Transverse colon (tissue), 4 donors: ENCODE results near the gene OSCP1. TPM values are rescaled to one million over a fixed set of nuclear protein-coding genes. Genes with fewer than 3 reads are reported as not detected.
A peak's percentile ranks its signal among the peaks of the same experiment; 100 is the strongest.

Experiments used
- DNase-seq: peaks from one replicate; pipeline ENCODE4 v3.0.0-alpha.2; 2019
- H3K27ac ChIP-seq, 4 donors: fragments of 200-600 bp; sonication (generic); 2 replicates each; pipeline ENCODE4 v1.5.1; 2016 to 2018; ENCODE audit warnings: inconsistent platforms in 4 of 4
- H3K27me3 ChIP-seq: fragments of 200-600 bp; sonication (generic); 2 replicates; pipeline ENCODE4 v1.5.1; 2017; ENCODE audit warnings: inconsistent platforms
- H3K36me3 ChIP-seq, 4 donors: fragments of 200-600 bp; sonication (generic); 2 replicates each; pipeline ENCODE4 v1.5.1; 2017 to 2019; ENCODE audit warnings: inconsistent platforms in 4 of 4
- H3K4me1 ChIP-seq, 4 donors: fragments of 200-600 bp; sonication (generic); 2 replicates each; pipeline ENCODE4 v1.5.1; 2017 to 2020; ENCODE audit warnings: inconsistent platforms in 4 of 4
- H3K4me3 ChIP-seq, 4 donors: fragments of 200-600 bp; sonication (generic); 1 replicate in 1 of 4; 2 replicates in 3 of 4; pipeline versions ENCODE4 v1.5.1 to v1.6.1; 2017 to 2019; ENCODE audit warnings: inconsistent platforms in 4 of 4
- H3K9me3 ChIP-seq, 2 donors: fragments of 200-600 bp; sonication (generic); 2 replicates each; pipeline ENCODE4 v1.5.1; 2017 to 2019; ENCODE audit warnings: inconsistent platforms in 2 of 2
- EP300 ChIP-seq: sonication (generic); formaldehyde crosslinking; IDR thresholded peaks from one replicate; pipeline ENCODE4 v1.6.1; 2017; ENCODE audit warnings: antibody characterized with exemption, low read depth
- POLR2A ChIP-seq: fragments of 450-650 bp; IDR thresholded peaks from one replicate; pipeline ENCODE4 v1.6.1; 2016; ENCODE audit warnings: antibody characterized with exemption, mild to moderate bottlenecking, moderate library complexity
- POLR2AphosphoS5 ChIP-seq, 3 donors: sonication (generic); formaldehyde crosslinking; IDR thresholded peaks; one replicate each; pipeline ENCODE4 v1.6.1; 2016; ENCODE audit warnings: antibody characterized with exemption in 3 of 3
- WGBS, 2 donors: methylation state at CpG; one replicate each; pipeline ENCODE4 v1.1.5; 2018; ENCODE audit warnings: low coverage in 1 of 2; 5-methylcytosine and 5-hydroxymethylcytosine counted together
- in situ Hi-C, 4 donors: fragments of 200-750 bp; cut with MboI; loops; one replicate each; pipeline versions ENCODE4 v1.15.0 to v1.15.1; 2017; ENCODE audit warnings: low sequenced_read_pairs in 3 of 4, low pct_ligation_motif_present in 1 of 4, low pct_unique_long_range_greater_than_20kb in 1 of 4
- intact Hi-C: fragments of 100-400 bp; cut with DNase I; formaldehyde crosslinking; loops from one replicate; pipeline ENCODE4 v1.15.1; 2023; ENCODE audit warnings: low total_unique reads
- total RNA-seq, 4 donors: library from RNA; depleted of rRNA; stranded (reverse); fragments of >200 nt; gene quantifications; one replicate each; pipeline ENCODE4 v1.1.0, GENCODE V29; 2016
- TF ChIP-seq, protein P1 (sequence below), 5 experiments: fragments of 200-600 bp in 3 of 5; fragments of 450-650 bp in 2 of 5; sonication (generic) in 3 of 5; IDR thresholded peaks; 1 replicate in 2 of 5; 2 replicates in 3 of 5; pipeline ENCODE4 v1.5.1; 2016 to 2017; ENCODE audit warnings: antibody characterized with exemption in 5 of 5, inconsistent platforms in 3 of 5, mild to moderate bottlenecking in 2 of 5, moderate library complexity in 1 of 5

Gene OSCP1
- total RNA-seq, 4 donors from 2014 or later: 1.2 to 4.8 (median 3.7) TPM; not detected in 1

DNA sequence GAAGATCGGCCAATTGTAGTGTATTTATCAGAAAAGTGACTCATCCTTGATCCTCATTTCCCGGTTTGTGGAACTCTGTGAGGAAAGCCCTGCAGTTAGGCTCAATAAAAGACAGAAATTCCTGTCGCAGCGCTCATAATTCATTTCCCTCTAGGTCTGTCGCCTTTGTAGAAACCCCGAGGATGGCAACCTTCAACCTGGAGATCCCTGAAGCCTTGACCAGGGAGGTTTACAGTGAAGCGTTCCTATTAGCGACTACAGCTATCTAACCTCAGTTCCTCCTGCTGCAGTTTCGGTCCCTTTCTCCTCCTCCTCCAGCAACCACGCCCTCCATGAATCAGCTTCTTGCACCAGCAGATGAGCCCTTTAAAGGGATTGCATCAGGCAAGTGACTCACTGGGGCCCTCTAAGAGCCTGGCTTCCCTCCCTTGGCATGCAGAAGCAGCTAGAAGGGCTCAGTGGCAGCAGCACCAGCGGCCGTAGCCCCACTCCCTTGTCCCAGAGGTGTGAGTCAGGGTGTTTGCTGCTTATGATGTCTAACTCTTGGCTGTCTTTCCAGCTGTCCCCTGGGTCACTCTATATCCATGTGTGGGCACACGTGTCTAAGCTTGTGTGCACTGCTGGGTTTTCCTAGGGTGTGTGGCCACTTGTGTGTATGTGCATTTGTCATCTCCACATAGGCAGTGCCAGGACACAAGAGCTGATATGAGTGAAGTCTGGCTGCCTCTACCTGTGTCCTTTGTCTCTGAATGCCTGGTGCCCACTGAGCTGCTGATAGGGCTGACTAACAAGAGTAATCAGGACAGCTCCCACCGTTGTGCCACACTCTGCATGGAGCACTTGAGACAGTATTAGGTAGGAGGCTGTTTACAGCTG, 63.7 kb downstream of the OSCP1 start:
- peak; percentile 94 for DNase-seq
- H3K36me3 ChIP-seq: peaks cover 0 to 5% (median 1%) of the 10 kb centered on the region in 4 donors
- H3K27me3 ChIP-seq: no peaks in the 10 kb centered on the region
- H3K27ac ChIP-seq: peak overlapping the region; percentile 93 to 97 (median 96)
- intact Hi-C loops (loop anchor here (10.0 kb wide), 1 partner anchor 232 kb away; the partner anchor contains the start of gene MAP7D1), in situ Hi-C loops (no loop called here)
- TF ChIP-seq POLR2AphosphoS5 (IDR thresholded peaks at IDR 0.05) (peak; percentile 94 to 97 (median 97)), EP300 (peak; percentile 59), POLR2A (peak; percentile 96)
- TF ChIP-seq, protein P1, sequence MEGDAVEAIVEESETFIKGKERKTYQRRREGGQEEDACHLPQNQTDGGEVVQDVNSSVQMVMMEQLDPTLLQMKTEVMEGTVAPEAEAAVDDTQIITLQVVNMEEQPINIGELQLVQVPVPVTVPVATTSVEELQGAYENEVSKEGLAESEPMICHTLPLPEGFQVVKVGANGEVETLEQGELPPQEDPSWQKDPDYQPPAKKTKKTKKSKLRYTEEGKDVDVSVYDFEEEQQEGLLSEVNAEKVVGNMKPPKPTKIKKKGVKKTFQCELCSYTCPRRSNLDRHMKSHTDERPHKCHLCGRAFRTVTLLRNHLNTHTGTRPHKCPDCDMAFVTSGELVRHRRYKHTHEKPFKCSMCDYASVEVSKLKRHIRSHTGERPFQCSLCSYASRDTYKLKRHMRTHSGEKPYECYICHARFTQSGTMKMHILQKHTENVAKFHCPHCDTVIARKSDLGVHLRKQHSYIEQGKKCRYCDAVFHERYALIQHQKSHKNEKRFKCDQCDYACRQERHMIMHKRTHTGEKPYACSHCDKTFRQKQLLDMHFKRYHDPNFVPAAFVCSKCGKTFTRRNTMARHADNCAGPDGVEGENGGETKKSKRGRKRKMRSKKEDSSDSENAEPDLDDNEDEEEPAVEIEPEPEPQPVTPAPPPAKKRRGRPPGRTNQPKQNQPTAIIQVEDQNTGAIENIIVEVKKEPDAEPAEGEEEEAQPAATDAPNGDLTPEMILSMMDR (IDR thresholded peaks at IDR 0.05): peak in 1 of 5 experiments; percentile 12
- H3K4me3 ChIP-seq: peak overlapping the region; percentile 14 to 83 (median 66)
- H3K9me3 ChIP-seq: no peaks in the 10 kb centered on the region
- H3K4me1 ChIP-seq: peaks cover 12 to 55% (median 39%) of the 10 kb centered on the region in 4 donors
- 1% methylated on average over 14 of the region's 14 CpGs; no CpG with 5 or more reads in 1 of the 2 donors for WGBS, 2 donors

DNA sequence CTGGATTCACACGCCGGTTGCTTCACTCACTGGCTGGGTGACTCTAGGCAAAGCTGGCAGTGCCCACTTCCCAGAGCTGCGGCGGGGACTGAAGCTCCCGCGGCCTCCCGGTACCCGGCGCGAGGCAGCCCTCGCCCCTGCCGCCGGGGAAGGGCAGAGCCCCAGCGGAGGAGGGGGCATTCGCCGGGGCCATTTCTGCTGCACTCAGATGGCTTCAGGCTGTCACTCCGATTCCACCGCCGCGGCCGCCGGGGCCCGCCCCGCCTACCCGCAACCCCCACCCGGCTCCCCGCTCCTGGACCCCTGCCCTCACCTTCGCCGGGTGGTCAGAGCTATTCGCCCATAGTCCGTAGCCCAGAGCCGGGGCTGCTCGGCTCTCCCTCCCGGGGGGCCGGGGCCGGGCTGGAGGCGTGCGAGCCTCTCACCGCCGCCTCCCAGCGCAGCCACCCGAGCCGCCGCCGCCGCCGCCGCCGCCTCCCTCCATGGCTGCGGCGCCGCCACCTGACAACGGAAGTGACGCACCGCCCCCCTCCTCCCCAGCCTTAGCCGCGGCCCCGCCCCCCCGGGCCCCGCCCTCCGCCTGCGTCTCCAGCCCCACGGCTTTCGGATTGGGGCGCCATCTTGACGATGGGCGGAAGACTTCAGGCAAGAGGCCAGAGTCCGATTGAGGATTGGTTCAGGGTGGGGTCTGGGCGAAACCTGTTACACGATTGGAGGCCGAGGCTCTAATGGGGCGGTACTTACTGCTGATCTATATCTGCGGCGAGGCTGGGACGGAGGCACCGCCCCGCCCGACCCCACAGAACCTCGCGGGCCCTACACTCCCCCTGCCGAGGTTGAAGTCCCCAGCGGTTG, 64.6 kb downstream of the OSCP1 start, which contains the start of gene STK40:
TSS of gene STK40 (minus strand) at position 515 of the 855 bp plus-strand sequence. CDS start 24,592 bp downstream, outside the sequence.
- intact Hi-C loops: loop anchor here (10.0 kb wide), 1 partner anchor 231 kb away; the partner anchor contains the start of gene MAP7D1
- H3K4me1 ChIP-seq: peaks cover 12 to 56% (median 39%) of the 10 kb centered on the region in 4 donors

DNA sequence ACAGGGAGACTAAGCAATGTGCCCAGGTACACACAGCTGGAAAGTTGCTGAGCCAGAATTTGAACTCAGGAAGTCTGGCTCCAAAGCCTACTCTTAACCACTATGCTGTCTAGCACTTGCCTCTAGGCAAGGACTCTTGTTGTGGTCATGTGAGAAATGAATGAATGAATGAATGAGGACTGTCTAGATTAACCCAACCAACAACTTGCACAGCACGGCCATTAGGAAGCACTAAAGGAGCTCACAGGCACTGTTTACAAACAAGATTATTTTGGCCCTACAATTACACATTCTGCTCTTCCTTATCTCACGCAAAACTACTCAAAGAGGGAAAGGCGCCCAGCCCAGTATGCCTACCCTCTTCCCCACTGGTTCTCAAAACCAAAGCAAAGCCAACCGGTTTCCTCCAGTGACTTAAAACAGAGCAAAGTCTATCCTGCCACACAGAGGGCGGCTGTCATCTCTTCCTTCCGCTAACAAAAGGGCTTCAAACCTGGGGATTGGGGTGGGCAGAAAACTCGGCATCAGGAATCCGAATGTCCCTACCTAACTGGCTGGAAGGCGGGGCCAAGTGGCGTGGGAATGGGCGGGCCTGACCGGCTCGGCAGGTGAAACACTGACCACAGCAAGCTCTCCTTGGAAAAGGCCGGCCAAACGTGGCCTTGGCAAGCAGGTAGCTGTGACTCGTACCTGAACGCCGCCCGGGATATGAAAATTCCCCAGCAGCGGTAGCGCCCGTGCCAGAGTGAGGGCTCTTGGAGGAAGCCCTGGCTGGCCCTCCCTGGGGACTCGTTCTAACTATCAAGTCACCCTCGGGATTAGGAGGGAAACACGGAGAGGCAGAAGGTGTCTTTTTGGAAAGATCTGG, 65.5 kb downstream of the OSCP1 start:
- 0% methylated on average over 5 to 25 of the region's 25 CpGs for WGBS, 2 donors
- Histone ChIP-seq H3K4me3 (peak overlapping the region; percentile 65 to 90 (median 75)), H3K9me3 (no peaks in the 10 kb centered on the region), H3K4me1 (peaks cover 12 to 63% (median 40%) of the 10 kb centered on the region in 4 donors), H3K27me3 (no peaks in the 10 kb centered on the region), H3K36me3 (no peaks in the 10 kb centered on the region), H3K27ac (peak overlapping the region; percentile 93 to 97 (median 96))
- peak; percentile 33 to 69 (median 67) for TF ChIP-seq POLR2AphosphoS5 (IDR thresholded peaks at IDR 0.05)
- no peak for TF ChIP-seq EP300
- TF ChIP-seq, protein P1 (IDR thresholded peaks at IDR 0.05): no peak
- peak; percentile 75 for TF ChIP-seq POLR2A
- intact Hi-C loops (loop anchor here (10.0 kb wide), 1 partner anchor 230 kb away; the partner anchor contains the start of gene MAP7D1), in situ Hi-C loops (no loop called here)
- peak; percentile 84 for DNase-seq

More for the DNA sequence above, 64.6 kb downstream of the OSCP1 start, which contains the start of gene STK40:
- DNase-seq: peak; percentile 98
- Histone ChIP-seq H3K27ac (peak within 1 kb of the TSS; percentile 93 to 97 (median 96)), H3K4me3 (peak within 1 kb of the TSS; percentile 65 to 90 (median 75)), H3K9me3 (no peaks in the 10 kb centered on the region), H3K27me3 (no peaks in the 10 kb centered on the region), H3K36me3 (no peaks in the 10 kb centered on the region)
- 0% methylated on average over 45 of the region's 82 CpGs; no CpG with 5 or more reads in 1 of the 2 donors for WGBS, 2 donors
- in situ Hi-C loops: no loop called here
- TF ChIP-seq EP300 (no peak), POLR2A (no peak), POLR2AphosphoS5 (IDR thresholded peaks at IDR 0.05) (peak; percentile 89 to 94 (median 89))
- TF ChIP-seq, protein P1 (IDR thresholded peaks at IDR 0.05): peak in 1 of 5 experiments; percentile 9
